ENCODE measurements around the gene TMEM258.
A peak's percentile ranks its signal among the peaks of the same experiment; 100 is the strongest.

TMEM258 gene

DNA sequence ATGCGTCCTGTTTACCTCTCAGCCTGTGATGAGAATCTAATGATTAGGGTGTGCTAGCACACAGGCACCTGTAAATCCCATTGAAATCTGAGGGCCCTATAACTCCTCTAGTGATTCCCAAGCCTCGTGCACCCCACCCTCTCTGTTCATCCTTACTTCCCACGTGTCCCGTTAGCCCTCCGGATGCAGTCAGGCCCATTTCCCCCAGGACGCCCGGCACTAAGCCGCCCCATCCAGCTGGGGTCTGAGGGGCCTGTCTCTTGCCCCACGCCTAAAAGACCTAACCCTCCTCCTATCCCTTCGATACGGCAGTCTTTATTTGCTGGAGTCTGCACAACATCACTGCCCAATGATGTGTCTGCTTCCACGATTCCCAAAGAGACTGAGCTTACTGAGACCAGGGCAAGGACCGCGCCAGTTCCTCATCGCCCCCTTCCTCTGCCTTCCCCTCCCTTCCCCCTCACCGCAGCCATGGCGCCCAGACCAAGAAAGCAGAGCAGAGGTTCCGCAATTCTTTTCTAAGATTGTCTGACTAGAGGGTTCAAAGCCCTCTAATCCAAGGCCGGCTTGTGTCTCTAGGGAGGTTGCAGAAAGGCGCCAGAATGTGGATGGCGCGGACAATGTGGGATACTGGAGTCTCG lies 34.7 kb upstream of the TMEM258 start:
- peak in 15 of 58 donors; percentile 48 to 79 (median 67) for DNase-seq

DNA sequence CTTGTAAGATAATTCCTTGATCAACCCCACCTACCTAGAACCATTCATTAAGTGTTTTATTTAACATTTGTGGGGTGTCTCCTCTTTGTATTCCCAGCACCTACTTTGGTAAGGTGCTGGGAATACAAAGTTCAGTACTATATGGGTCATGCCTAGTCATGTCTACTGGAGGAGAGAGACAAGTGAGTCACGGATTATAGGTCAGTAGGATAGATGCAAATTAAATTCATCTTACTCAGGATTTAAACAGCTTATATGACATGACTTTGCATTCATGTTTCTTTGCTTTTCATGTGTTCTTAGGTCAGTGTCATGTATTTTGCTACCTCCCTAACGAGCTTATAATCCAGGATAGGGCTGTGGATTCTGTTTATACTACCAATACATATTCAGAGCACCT lies 27.8 kb upstream of the TMEM258 start:
- no peak for DNase-seq

DNA sequence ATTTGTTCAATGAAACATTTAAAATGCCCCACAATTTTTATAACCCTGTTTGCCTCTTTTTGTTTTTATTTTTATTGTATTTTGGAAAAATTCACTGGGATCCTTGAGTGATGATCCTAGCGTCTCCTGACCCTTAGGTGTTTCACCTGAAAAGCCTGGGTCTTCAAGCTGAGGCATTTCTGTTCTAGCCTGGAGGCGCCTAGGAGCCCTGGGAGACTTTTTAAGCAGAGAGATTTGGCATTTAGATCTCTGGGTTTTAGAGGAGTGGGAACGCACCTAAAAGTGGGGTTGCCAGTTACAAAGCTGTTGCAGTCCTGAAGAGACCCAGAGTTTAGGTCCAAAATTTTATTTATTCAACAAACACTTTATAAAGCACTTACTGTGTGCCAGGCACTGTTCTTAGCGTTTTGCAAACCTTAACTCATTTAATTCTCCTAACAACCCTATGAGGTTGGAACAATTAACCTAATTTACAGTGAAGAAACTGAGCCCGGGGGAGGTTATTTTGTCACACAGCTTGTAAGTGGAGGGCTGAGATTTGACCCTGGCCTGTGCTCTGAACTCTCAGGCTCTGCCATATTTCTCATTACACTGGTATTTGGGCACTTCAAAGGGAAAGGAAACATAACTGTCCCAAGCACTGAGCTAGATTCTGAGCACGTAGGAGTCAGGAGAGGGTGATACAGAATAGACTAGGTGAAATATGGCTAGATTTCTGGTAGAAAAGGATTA lies 25.2 kb upstream of the TMEM258 start:
- DNase-seq = no peak

DNA sequence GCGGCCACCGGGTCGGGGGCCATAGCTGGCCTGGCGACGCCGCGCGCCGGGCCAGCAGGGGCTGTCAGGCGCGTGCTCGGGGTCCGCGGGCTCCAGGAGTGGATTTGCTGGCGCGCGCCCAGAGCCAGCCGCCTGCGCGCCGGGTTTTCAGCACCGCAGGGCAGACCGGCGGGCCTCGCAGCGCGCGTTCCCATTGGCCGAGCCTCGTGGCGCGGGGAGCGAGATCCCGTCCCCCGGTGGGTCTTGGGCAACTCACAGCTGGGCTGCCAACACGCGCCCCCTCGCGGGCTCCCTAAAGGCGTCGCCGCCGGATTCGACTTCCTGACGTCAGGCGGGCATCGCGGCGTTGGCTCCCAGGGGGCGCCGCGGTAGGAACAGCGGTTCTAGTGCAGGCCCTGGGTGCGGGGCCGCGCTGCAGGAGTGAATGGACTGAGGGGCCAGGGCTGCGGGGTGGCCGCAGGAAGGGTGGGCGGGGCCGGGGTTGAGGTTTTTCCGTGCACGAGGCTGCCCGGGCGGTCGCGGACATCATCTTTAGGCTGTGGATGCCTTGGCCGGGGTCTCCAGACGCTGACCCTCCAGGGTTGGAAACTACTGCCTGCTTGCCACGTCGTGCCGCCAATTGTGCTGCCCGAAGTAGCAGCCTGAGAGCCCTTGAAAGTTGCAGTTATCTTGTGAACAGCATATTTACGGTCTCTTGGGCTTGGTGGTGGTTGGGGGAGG lies 24.5 kb upstream of the TMEM258 start, which contains the start of gene FADS1:
TSS of gene FADS1 (minus strand) at position 268 of the 720 bp plus-strand sequence. CDS start at position 194, 74 bp downstream.
- DNase-seq = peak; percentile 53 to 97 (median 90)

GRCh38 chr11:61815790-61816735 lies 23.7 kb upstream of the TMEM258 start:
- DNase-seq = peak in 50 of 58 donors; percentile 39 to 82 (median 70)

- DNase-seq = peak; percentile 58 to 99 (median 96)
Observed at GRCh38 chr11:61814958-61815789, 22.8 kb upstream of the TMEM258 start.

DNA sequence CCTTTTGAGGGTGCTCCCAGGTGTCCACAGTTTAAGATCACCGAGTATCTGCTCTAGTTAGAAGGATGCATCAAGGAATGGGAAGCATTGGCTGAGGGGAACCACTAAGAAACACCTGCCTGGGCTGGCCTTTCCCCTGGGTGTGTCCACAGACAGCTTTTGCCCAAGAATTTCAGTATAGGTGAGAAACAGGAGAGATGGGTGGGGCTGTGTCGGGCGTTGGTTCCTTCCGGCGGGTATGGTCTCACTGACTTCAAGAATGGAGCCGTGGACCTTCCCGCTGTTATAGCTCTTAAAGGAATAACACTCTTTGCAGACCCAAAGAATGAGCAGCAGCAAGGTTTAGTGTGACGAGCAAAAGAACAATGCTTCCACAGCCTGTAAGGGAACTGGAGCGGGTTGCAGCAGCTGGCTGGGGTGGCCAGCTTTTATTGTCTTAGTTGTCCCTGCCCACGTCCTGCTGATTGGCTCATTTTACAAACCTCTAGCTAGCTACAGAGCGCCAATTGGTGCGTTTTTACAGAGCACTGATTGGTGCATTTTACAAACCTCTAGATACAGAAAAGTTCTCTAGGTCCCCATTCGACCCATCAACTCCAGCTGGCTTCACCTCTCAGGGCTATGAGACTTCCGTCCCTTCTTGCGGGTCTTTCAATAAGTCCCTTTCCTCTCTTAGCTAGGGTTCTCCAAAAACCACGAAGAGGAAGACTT lies 22.0 kb upstream of the TMEM258 start:
- peak in 45 of 58 donors; percentile 19 to 82 (median 56) for DNase-seq

GRCh38 chr11:61812736-61813411 lies 20.5 kb upstream of the TMEM258 start:
- DNase-seq = no peak

DNA sequence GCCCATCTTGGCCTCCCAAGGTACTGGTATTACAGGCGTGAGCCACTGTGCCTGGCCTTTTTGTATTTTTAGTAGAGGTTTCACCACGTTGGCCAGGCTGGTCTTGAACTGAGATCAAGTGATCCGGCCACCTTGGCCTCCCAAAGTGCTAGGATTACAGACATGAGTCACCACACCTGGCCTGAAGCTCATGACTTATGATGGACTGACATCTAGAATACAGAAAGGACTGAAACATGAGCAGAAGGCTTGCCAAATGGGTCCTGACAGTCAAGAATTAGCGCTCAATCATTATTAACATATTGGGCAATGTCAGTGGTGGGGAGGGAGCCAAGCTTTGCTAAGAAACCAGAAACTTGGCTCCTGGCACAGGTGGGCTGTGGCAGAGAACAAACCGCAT lies 19.4 kb upstream of the TMEM258 start:
- DNase-seq = no peak

DNA sequence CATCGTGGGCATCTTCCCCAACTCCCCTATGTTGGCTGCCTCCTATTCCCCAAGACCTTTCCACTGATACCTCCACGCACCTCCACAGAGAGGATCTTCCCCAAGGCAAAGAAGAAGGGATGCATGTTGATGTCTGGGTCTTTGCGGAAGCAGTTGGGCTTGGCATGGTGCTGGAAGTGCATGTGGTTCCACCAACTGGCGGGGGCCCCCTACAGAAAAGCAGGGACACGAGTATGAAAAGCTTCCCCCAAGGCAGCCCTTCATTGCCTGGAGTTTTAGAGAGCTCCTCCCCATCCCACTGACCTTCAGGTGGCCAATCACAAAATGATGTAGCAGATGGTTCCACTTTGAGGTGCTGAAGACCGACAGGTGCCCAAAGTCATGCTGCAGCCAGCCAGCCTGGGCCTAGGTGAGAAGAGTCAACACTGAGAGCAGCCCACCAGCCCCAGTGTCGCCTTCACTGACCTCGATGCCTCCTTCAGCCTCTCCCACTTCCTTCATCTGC lies 18.3 kb upstream of the TMEM258 start:
- DNase-seq = no peak

DNA sequence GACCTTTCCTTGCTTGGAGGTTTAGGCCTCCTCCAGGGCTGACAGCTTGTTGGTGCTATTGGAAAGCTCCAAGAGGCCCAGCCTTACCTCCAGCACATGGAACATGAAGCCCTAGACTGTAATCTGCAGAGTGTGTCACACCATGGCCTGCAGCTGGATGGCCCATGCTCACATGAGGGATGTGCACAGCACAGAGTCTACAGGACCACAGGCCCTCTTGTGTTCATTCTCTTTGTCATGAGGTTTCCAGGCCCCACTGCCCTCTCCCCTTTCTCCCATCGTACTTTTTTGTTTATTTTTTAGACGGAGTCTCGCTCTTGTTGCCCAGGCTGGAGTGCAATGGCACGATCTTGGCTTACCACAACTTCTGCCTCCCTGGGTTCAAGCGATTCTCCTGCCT lies 14.4 kb upstream of the TMEM258 start:
- DNase-seq = no peak

DNA sequence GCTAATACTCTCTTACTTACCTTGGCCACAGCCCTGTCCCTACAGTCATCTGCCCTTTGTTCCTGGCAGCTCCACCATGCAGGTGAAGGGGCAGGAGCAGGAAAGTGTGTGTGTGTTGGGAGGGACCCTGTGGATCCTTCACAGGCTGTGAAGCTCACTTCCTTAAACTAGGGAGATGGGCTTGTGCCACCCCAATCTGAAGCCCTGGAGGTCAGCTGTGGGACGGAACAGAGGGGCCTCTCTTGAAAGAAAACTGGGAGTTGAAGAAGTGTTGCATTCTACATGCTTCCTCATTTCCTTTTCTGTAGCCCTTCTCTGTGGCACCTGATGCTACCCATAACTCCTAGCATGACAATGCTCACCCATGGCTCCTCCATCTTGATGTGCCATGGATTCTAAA lies 12.7 kb upstream of the TMEM258 start:
- DNase-seq = no peak

- peak in 1 of 58 donors; percentile 29 for DNase-seq
Observed at GRCh38 chr11:61803889-61804647, 11.7 kb upstream of the TMEM258 start.

DNA sequence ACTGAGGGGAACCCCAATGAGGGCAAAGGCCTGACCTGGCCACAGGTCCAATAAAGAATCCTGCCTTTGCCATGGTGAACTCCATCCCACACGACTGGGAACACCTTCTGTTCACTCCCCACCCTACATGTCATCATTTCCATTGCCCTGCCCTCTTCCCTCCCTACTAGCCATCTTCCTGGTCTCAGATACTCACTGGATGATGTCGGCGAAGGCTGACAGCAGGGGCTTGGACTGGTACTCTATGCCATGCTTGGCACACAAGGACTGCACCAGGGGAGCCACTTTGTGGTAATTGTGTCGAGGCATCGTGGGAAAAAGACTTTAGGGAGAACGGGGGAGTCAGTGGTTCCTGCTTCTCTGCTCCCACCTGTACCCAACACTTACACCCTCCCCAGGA lies 10.2 kb upstream of the TMEM258 start:
- no peak for DNase-seq

DNA sequence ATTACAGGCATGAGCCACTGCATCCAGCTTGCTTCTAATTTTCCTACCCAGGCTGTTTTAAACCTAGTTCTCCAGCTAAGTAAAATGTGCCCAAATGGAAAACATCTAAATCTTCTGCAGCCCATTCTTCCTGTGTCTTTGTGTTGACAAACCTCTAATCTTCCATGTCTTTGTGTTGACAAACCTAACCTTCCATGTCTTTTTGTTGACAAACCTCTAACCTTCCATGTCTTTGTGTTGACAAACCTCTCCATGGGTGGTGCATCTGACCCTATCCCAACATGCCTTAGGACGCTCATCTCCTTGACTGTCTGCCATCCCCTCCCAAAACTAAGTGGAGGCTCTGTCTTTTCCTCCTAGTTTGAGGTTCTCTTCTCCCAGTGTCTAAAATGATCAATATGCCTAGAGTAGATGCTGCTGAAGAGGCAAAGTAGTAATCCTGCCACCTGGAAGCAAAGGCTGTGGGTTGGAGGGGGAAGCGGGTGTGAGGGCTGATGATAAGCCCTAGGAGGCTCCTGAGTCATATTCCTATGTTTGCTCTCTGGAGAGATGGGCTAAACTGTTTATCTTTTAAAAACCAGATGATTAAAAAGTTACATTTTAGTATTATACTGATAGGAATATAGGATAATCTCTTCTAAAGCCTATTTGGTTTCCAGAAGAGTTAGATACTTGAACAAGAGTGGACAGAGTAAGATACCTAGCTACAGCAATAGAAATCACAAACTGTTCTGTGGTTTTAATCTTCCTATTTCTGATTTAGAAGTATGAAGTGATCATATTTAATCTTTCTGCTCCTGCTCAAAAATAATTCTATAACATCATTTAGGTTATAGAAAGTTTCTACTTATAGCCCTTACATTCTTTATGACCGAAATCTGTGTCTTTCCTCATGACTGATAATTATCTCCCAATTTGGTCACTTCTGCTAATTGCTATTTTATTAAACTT lies 8.2 kb upstream of the TMEM258 start:
- no peak for DNase-seq

DNA sequence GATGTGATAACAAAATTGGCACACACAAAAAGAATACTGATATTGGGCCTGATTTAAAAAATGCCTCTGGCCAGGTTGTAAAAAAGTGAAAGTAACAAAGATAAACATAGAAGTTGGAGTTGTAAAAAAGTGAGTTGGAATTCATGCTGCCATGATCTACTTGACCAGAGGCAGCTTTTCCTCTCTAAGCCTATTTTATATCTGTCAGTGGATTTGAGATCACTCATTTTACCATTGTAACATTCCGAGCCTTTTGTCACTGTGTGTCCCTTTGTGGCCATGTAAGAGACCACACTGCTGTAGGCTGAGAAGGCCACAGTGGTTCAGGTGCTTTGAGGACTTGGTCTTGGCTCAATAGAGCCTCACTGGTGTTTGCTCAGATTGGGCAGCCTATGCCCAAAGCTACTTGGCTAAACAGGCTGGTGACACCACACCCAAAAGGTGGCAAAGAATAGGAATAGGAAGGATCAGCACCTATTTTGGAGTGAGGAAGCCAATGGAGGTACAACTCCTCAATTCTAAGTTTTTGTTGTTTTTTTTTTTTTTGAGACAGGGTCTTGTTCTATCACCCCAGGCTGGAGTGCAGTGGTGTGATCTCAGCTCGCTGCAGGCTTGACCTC lies 7.4 kb upstream of the TMEM258 start:
- no peak for DNase-seq
